Activated CD4-positive, alpha-beta T cell treated with anti-CD3 and anti-CD28 coated beads for 36 hours (primary cell): ENCODE measurements around the gene AGBL1. TPM values are rescaled to one million over a fixed set of nuclear protein-coding genes. Genes with fewer than 3 reads are reported as not detected.
A peak's percentile ranks its signal among the peaks of the same experiment; 100 is the strongest.

Experiments used
- ATAC-seq: fragments of 200-7000 bp; cut with Tn5 transposase; one replicate; pipeline ENCODE4 v1.10.0; 2021; ENCODE audit warnings: mild to moderate bottlenecking, moderate library complexity
- CTCF ChIA-PET: fragments of 350-600 bp; sonication (Branson Sonifier 250); formaldehyde crosslinking; loops from one replicate; lab custom pipeline; 2021; ENCODE audit warnings: antibody characterized with exemption; lab: Charles Lee
- POLR2A ChIA-PET: fragments of 350-600 bp; sonication (Branson Sonifier 250); formaldehyde crosslinking; loops from one replicate; lab custom pipeline; 2021; ENCODE audit warnings: antibody characterized with exemption, inconsistent platforms; lab: Charles Lee
- DNase-seq: peaks from one replicate; pipeline ENCODE4 v3.0.0-alpha.2; 2020
- H3K27ac Mint-ChIP-seq: one replicate; pipeline ENCODE4 v1.8.0; 2021; ENCODE audit warnings: mixed read lengths
- H3K27me3 Mint-ChIP-seq: one replicate; pipeline ENCODE4 v1.8.0; 2021; ENCODE audit warnings: mixed read lengths
- H3K36me3 Mint-ChIP-seq: one replicate; pipeline ENCODE4 v1.8.0; 2021; ENCODE audit warnings: low read depth, mixed read lengths
- H3K4me1 Mint-ChIP-seq: one replicate; pipeline ENCODE4 v1.8.0; 2021; ENCODE audit warnings: mixed read lengths
- H3K4me3 Mint-ChIP-seq: one replicate; pipeline ENCODE4 v1.8.0; 2021; ENCODE audit warnings: mild to moderate bottlenecking, moderate library complexity, mixed read lengths
- H3K9me3 Mint-ChIP-seq: one replicate; pipeline ENCODE4 v1.8.0; 2021; ENCODE audit warnings: low read depth, mixed read lengths
- intact Hi-C, 2 experiments: fragments of 100-400 bp; cut with DNase I in 1 of 2; cut with micrococcal nuclease in 1 of 2; formaldehyde crosslinking; loops; one replicate each; pipeline versions ENCODE4 v1.14.2 to v1.15.1; 2022 to 2024; cut with DNase I, micrococcal nuclease
- total RNA-seq, 2 experiments: library from RNA; stranded (reverse); gene quantifications; one replicate each; pipeline ENCODE4 v1.2.3, GENCODE V29; 2021

The AGBL1 gene
- total RNA-seq, 2 experiments from 2014 or later: 0.04 to 0.05 TPM

DNA sequence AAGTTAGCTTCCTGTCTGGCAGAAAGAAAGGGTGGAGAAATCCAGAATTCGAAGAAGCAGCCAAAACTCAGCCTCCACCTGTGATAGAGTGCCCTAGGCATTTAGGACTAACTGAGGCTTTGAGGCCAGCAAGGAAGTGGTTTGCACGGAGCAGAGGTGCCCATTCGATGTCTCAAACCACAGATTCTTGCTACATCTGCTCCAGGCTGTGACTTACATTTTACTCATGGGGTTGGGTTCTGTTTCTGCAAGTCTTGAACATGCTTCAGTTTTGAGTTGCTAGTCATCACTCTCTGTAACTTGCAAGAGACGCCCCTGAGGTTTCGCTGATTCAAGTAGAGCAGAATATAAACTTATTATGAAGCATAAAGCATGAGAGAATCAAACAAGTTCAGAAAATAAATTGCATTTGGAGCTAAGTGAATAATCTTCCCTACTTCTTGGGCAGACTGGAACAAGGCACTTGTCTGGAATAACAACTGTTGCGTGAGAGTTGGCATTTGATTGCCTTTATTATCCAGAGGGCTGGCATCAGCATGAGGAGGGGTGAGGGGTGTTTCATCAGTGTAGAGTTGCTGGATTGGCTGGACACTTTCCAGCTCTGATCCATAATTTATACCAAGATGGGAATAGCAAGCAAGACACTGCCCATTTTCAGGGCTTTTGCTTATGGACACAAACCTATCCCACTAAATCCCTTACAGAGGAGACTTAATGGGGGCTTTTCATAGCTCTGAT is 256.5 kb downstream of the AGBL1 start:
- peak; percentile 83 for ATAC-seq
- no peak overlapping the region for H3K4me3 Mint-ChIP-seq
- peaks cover 6% of the 10 kb centered on the region for H3K27me3 Mint-ChIP-seq

DNA sequence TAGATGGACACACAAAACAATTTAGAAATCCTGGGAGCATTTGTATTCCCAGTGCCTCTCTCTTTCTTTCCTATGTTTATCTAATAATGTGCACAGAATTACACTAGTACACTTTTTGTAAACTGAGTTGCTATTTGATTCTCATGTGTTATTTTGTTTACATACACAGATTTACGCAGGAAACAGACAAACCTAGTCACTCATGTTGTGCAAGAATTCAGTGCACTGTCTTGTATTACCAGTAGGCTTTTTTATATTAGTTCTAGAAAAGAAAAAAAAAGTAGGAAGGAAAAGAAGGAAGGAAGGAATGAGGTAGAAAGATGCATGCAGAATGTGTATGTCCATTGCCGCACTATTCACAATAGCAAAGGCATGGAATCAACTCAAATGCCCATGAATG is 257.4 kb downstream of the AGBL1 start:
- ChIA-PET POLR2A (no interaction called here), CTCF (no interaction called here)
- Mint-ChIP-seq H3K27ac (no peak overlapping the region), H3K36me3 (no peaks in the 10 kb centered on the region), H3K9me3 (peaks cover 2% of the 10 kb centered on the region), H3K4me1 (peaks cover 16% of the 10 kb centered on the region), H3K4me3 (no peak overlapping the region), H3K27me3 (peaks cover 6% of the 10 kb centered on the region)
- intact Hi-C loops: loop anchor here in 1 of 2 experiments (10.0 kb wide), 1 partner anchor 318 kb away; no protein-coding TSS in a partner anchor
- ATAC-seq (no peak), DNase-seq (no peak)

More for the DNA sequence above, 256.5 kb downstream of the AGBL1 start:
- no peaks in the 10 kb centered on the region for H3K36me3 Mint-ChIP-seq
- POLR2A ChIA-PET: no interaction called here
- no peak overlapping the region for H3K27ac Mint-ChIP-seq
- H3K4me1 Mint-ChIP-seq: peaks cover 16% of the 10 kb centered on the region
- CTCF ChIA-PET: interaction anchor here (0.8 kb wide), 1 partner anchor 318 kb away, joined by 4 read pairs; no protein-coding TSS in a partner anchor
- intact Hi-C loops: loop anchor here in 1 of 2 experiments (10.0 kb wide), 1 partner anchor 319 kb away; no protein-coding TSS in a partner anchor
- DNase-seq: peak; percentile 38
- H3K9me3 Mint-ChIP-seq: peaks cover 4% of the 10 kb centered on the region

DNA sequence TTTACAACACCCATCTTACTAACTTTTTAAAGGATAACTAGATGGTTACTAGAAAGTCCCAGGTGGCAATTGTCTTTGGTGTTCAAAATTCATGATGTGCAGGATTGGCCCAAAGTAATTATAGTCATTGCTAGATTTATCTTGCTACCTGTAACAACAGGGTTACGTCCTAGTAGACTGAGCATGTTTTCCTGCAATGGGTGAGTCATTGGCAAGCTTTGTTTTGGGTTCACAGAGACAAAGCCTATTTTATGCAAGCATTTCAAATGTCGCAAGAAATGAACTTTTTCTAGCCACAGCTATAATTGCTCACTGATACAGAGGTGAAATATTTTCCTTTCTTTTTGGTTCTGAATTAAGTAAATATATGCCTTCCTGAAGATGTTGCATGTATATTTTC is 267.6 kb downstream of the AGBL1 start:
- DNase-seq: no peak
- intact Hi-C loops: no loop called here
- Mint-ChIP-seq H3K36me3 (no peaks in the 10 kb centered on the region), H3K9me3 (no peaks in the 10 kb centered on the region), H3K27ac (no peak overlapping the region), H3K27me3 (peaks cover 5% of the 10 kb centered on the region), H3K4me3 (no peak overlapping the region), H3K4me1 (no peaks in the 10 kb centered on the region)
- ATAC-seq: no peak
- POLR2A ChIA-PET: no interaction called here
- CTCF ChIA-PET: interaction anchor here (1.2 kb wide), 1 partner anchor 9 kb away, joined by 3 read pairs; no protein-coding TSS in a partner anchor

DNA sequence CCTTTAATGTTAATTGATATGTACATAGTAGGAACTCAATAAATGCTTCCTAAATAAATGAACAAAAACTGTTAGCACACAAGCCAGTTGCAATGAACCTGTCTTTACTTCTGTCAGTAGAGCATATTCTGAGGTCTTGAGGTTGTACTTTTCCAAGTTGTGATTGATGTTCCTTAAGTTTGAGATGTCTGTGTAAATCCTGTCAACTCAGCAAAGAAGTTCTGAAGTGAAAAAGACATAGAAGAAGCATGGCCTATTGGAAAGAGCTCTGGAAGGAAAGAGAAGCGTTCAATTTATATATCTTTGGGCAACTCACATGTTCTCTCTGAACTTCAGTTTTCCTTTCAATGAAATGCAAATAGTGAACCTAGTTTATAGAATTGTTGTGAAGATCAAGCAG is 269.9 kb downstream of the AGBL1 start:
- no peak overlapping the region for H3K4me3 Mint-ChIP-seq
- no peak overlapping the region for H3K27ac Mint-ChIP-seq
- no peaks in the 10 kb centered on the region for H3K4me1 Mint-ChIP-seq
- intact Hi-C loops: no loop called here
- no peaks in the 10 kb centered on the region for H3K9me3 Mint-ChIP-seq
- CTCF ChIA-PET: no interaction called here
- H3K36me3 Mint-ChIP-seq: no peaks in the 10 kb centered on the region
- POLR2A ChIA-PET: no interaction called here
- no peak for ATAC-seq
- DNase-seq: no peak
- H3K27me3 Mint-ChIP-seq: no peaks in the 10 kb centered on the region

DNA sequence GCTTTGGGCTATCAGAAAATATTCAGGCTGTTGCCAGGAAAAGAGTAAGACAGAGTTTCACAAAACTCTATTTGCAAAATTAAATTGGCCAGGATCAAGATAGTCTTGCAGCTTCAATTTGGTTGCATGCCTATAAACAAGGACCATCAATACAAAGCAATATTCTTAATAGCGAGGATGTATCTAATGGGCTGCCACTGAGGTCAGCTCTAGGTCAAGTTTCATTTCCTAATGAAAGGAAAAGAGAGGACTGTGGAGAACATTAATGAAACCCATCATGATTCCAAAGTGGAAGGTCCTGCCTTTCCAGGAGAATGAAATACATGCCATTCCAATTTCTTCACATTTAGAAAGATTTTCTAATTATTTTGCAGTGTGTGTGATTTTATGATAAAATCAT is 273.5 kb downstream of the AGBL1 start:
- DNase-seq: no peak
- H3K36me3 Mint-ChIP-seq: no peaks in the 10 kb centered on the region
- H3K27ac Mint-ChIP-seq: no peak overlapping the region
- no peaks in the 10 kb centered on the region for H3K9me3 Mint-ChIP-seq
- ATAC-seq: no peak
- intact Hi-C loops: no loop called here
- ChIA-PET POLR2A (no interaction called here), CTCF (no interaction called here)
- no peaks in the 10 kb centered on the region for H3K4me1 Mint-ChIP-seq
- no peaks in the 10 kb centered on the region for H3K27me3 Mint-ChIP-seq
- no peak overlapping the region for H3K4me3 Mint-ChIP-seq

DNA sequence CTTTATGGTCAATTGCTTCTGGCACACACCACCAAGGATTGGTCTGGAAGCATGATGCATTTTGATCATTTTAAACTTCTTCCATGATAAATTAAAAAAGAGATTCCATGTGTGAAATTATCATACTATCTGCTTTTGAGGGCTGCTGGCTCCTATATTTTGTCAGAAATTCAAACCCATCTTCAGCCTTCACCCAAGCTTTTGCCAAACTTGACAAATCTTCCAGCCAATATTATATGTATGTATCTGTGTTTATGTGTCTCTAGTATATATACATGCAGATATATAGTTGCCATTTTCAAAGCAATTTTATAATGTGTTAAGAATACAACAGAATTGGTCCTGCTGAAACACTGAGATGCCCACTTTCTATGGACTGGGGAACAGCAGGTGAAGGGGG is 275.7 kb downstream of the AGBL1 start:
- ChIA-PET POLR2A (no interaction called here), CTCF (no interaction called here)
- Mint-ChIP-seq H3K27ac (no peak overlapping the region), H3K27me3 (no peaks in the 10 kb centered on the region), H3K4me3 (no peak overlapping the region), H3K9me3 (no peaks in the 10 kb centered on the region), H3K36me3 (no peaks in the 10 kb centered on the region), H3K4me1 (no peaks in the 10 kb centered on the region)
- no peak for DNase-seq
- intact Hi-C loops: no loop called here
- no peak for ATAC-seq

DNA sequence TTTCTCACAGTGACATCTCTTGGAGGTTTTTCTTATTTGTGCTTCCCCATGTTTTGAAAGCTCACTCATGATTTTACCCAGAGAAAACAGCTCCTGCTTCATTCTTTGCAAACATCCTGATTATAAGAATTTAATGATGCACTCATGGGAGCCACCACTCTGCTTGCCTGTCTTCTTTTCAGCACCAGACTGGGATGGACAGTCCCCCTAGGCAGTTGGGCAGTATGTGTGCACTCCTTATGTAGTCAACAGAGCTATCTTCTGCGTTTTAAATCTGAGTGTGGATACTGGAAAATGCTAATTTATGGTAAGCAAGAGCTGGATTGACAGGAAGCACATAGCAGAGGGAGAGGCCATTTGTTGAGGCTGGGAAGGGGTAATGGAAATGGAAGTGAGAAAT is 276.1 kb downstream of the AGBL1 start:
- H3K36me3 Mint-ChIP-seq: no peaks in the 10 kb centered on the region
- no peak overlapping the region for H3K4me3 Mint-ChIP-seq
- no peaks in the 10 kb centered on the region for H3K4me1 Mint-ChIP-seq
- H3K9me3 Mint-ChIP-seq: no peaks in the 10 kb centered on the region
- no peak overlapping the region for H3K27ac Mint-ChIP-seq
- H3K27me3 Mint-ChIP-seq: no peaks in the 10 kb centered on the region
- no peak for DNase-seq
- intact Hi-C loops: no loop called here
- ATAC-seq: no peak
- ChIA-PET CTCF (no interaction called here), POLR2A (no interaction called here)

DNA sequence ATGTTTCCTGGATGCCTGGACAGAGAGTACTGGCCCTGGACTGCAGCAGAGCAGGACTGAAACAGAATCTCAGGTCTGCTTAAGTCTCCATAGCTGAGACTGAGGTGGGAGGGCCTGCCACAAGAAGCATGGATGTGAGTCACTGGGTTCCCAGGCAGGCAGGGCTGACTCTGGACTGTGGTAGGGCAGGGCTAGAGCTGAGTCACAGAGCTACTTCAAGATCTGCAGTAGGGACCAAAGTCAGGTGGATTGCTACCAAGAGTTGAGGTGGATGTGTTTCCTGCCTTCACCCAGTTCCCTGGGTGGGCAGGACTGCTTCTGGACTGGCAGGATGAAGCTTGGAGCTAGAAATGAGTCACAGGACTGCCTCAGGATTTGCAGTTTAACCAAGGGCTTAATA is 282.9 kb downstream of the AGBL1 start:
- ATAC-seq (peak; percentile 77), DNase-seq (peak; percentile 30)
- intact Hi-C loops: no loop called here
- ChIA-PET CTCF (no interaction called here), POLR2A (no interaction called here)
- H3K4me1 Mint-ChIP-seq: no peaks in the 10 kb centered on the region
- no peaks in the 10 kb centered on the region for H3K36me3 Mint-ChIP-seq
- H3K9me3 Mint-ChIP-seq: peaks cover 5% of the 10 kb centered on the region
- no peak overlapping the region for H3K27ac Mint-ChIP-seq
- H3K27me3 Mint-ChIP-seq: peaks cover 7% of the 10 kb centered on the region
- H3K4me3 Mint-ChIP-seq: no peak overlapping the region

DNA sequence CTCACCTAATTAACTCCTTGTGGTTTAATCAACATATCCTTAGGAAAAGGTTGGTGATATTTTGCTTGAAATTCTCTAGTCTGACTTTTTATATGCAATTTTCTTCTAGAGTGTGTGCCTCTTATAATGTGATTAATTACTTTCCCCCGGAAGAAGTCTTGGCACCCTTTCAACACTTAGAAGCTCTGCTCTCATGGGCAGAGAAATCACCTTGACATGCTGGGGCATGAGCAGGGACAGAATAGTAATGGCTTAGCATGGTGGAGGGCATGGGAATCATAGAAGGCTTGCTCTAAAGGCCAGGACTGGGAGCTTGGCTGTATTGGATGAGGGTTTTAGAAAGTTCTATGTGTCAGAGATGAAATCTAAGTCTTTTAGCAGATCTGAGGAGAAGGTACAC is 293.5 kb downstream of the AGBL1 start:
- Mint-ChIP-seq H3K27ac (no peak overlapping the region), H3K4me1 (no peaks in the 10 kb centered on the region), H3K4me3 (no peak overlapping the region), H3K27me3 (peaks cover 3% of the 10 kb centered on the region), H3K9me3 (peaks cover 8% of the 10 kb centered on the region), H3K36me3 (no peaks in the 10 kb centered on the region)
- ATAC-seq: no peak
- CTCF ChIA-PET: no interaction called here
- intact Hi-C loops: no loop called here
- DNase-seq: no peak
- POLR2A ChIA-PET: no interaction called here

DNA sequence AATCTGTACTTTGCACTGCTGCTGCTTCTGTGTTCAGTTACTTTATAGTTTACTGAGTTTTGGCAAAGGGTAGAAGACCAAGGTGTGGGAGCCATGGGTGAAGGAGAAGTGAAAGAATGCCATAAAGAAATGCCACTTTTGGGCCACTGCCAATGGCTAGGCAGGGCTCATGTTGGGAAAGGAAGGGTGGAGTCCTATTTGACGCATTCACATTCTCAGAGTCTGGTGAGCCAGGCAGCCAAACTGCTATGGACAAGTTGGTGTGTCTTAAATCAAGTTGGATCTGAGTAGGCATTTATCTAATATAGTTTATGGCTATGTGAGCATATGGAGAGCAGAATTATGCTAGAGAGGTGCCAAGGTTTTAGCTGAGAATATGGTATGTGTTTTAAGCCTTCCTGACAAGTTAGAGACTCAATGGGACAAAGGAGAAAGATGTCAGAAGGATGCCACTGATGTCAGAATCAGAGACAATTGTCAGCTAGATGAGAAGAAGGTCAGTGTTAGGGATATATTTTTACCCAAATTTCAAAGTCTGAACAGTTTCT is 296.1 kb downstream of the AGBL1 start:
- Mint-ChIP-seq H3K9me3 (peaks cover 6% of the 10 kb centered on the region), H3K4me3 (no peak overlapping the region), H3K27me3 (peaks cover 8% of the 10 kb centered on the region), H3K36me3 (no peaks in the 10 kb centered on the region), H3K27ac (no peak overlapping the region), H3K4me1 (no peaks in the 10 kb centered on the region)
- POLR2A ChIA-PET: no interaction called here
- DNase-seq (no peak), ATAC-seq (no peak)
- intact Hi-C loops: no loop called here
- CTCF ChIA-PET: no interaction called here

DNA sequence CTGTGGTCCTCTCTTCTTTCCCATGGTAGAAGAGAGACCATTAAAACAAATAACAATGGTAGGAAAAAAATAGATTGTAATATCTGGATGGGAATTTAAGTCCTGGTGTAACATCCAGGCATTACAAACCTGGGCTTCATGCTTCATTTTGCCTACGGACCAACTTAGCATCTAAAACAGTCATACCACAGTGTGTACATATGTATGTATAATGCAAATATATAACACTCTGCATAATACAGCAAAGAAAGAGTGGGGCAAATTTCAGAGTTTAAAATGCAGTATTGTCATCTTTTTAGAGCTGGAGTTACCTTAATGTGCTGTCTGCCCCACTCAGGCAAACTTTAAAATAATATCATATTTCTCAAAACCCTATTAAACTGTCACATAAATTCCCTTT is 298.2 kb downstream of the AGBL1 start:
- no peak overlapping the region for H3K4me3 Mint-ChIP-seq
- H3K36me3 Mint-ChIP-seq: no peaks in the 10 kb centered on the region
- H3K4me1 Mint-ChIP-seq: no peaks in the 10 kb centered on the region
- intact Hi-C loops: no loop called here
- peaks cover 6% of the 10 kb centered on the region for H3K9me3 Mint-ChIP-seq
- H3K27ac Mint-ChIP-seq: no peak overlapping the region
- ChIA-PET POLR2A (no interaction called here), CTCF (no interaction called here)
- H3K27me3 Mint-ChIP-seq: peaks cover 11% of the 10 kb centered on the region
- ATAC-seq (no peak), DNase-seq (no peak)

DNA sequence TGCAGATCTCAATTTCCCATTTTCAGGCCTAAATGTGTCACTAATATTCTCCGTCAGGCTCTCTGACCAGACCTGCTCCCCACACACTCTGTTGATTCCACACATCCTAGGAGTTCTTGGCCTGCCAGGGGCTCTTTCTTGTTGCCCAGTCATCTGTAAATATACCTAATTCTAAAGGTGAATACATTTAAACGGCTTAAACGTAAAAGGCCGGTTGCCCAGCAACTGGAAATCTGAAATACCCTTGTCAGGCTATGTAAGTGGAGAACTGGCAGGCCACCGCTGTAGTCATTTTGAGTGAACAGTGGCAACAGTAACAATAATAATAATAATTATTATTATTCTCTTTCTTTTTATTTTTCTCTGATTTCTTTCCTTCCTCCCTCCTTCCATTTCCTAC is 302.7 kb downstream of the AGBL1 start:
- H3K36me3 Mint-ChIP-seq: no peaks in the 10 kb centered on the region
- ChIA-PET CTCF (interaction anchor here (0.9 kb wide), 1 partner anchor 350 kb away, joined by 3 read pairs; no protein-coding TSS in a partner anchor), POLR2A (no interaction called here)
- H3K27ac Mint-ChIP-seq: no peak overlapping the region
- H3K27me3 Mint-ChIP-seq: peaks cover 20% of the 10 kb centered on the region
- H3K9me3 Mint-ChIP-seq: no peaks in the 10 kb centered on the region
- H3K4me3 Mint-ChIP-seq: no peak overlapping the region
- intact Hi-C loops: no loop called here
- DNase-seq (no peak), ATAC-seq (no peak)
- H3K4me1 Mint-ChIP-seq: no peaks in the 10 kb centered on the region
